Vagina (tissue), 2 donors: ENCODE data around the gene HSBP1L1. TPM values are rescaled to one million over a fixed set of nuclear protein-coding genes. Genes with fewer than 3 reads are reported as not detected.

Experiments
- DNase-seq, 2 donors: peaks; one replicate each; pipeline ENCODE4 v3.0.0-alpha.2; 2017; ENCODE audit errors: extremely low spot score in 2 of 2
- H3K27ac ChIP-seq: fragments of 200-600 bp; sonication (generic); one replicate; pipeline ENCODE4 v1.5.1; 2019
- H3K27me3 ChIP-seq: fragments of 200-600 bp; sonication (generic); one replicate; pipeline ENCODE4 v1.5.1; 2019
- H3K36me3 ChIP-seq, 2 donors: fragments of 200-600 bp; sonication (generic); one replicate each; pipeline ENCODE4 v1.5.1; 2017 to 2019
- H3K4me1 ChIP-seq: fragments of 200-600 bp; sonication (generic); one replicate; pipeline ENCODE4 v1.5.1; 2019
- H3K4me3 ChIP-seq, 2 donors: fragments of 200-600 bp; sonication (generic); 1 replicate in 1 of 2; 2 replicates in 1 of 2; pipeline ENCODE4 v1.5.1; 2016 to 2019
- H3K9me3 ChIP-seq: fragments of 200-600 bp; sonication (generic); one replicate; pipeline ENCODE4 v1.5.1; 2019
- CTCF ChIP-seq, 3 experiments: fragments of 450-650 bp in 2 of 3; fragments of 200-600 bp in 1 of 3; sonication (generic) in 1 of 3; IDR thresholded peaks; one replicate each; pipeline ENCODE4 v1.5.1; 2017 to 2019; ENCODE audit warnings: antibody characterized with exemption in 3 of 3, mild to moderate bottlenecking in 2 of 3, moderate library complexity in 2 of 3
- POLR2A ChIP-seq, 2 donors: fragments of 450-650 bp; IDR thresholded peaks; one replicate each; pipeline ENCODE4 v1.6.1; 2017; ENCODE audit warnings: antibody characterized with exemption in 2 of 2, mild to moderate bottlenecking in 2 of 2, moderate library complexity in 2 of 2
- POLR2AphosphoS5 ChIP-seq, 2 donors: sonication (generic); formaldehyde crosslinking; IDR thresholded peaks; one replicate each; pipeline ENCODE4 v1.9.0; 2017; ENCODE audit warnings: antibody characterized with exemption in 2 of 2, mild to moderate bottlenecking in 2 of 2, low read depth in 1 of 2; ENCODE audit not compliant: insufficient read depth in 1 of 2
- intact Hi-C: fragments of 100-400 bp; cut with DNase I; formaldehyde crosslinking; loops from one replicate; pipeline ENCODE4 v1.15.1; 2023
- total RNA-seq: library from RNA; depleted of rRNA; stranded (reverse); fragments of >200 nt; gene quantifications from one replicate; pipeline ENCODE4 v1.2.3, GENCODE V29; 2016

The HSBP1L1 gene
- total RNA-seq, 1 donor from 2014 or later, result 32.2 TPM

GRCh38 chr18:79931475-79931874, 33.0 kb upstream of the HSBP1L1 start:
- no peak for DNase-seq
- H3K36me3 ChIP-seq, result peaks cover 0 to 49% of the 10 kb centered on the region in 2 donors
- no peaks in the 10 kb centered on the region for H3K27me3 ChIP-seq
- no peak for TF ChIP-seq POLR2AphosphoS5 (IDR thresholded peaks at IDR 0.05; ENCODE audit: insufficient read depth in 1 of 2, low read depth in 1 of 2)
- TF ChIP-seq CTCF (IDR thresholded peaks at IDR 0.05), result no peak
- TF ChIP-seq POLR2A (IDR thresholded peaks at IDR 0.05), result no peak
- H3K4me1 ChIP-seq, result no peaks in the 10 kb centered on the region
- H3K9me3 ChIP-seq, result peaks cover 32% of the 10 kb centered on the region
- intact Hi-C loops, result no loop called here
- no peak overlapping the region for H3K4me3 ChIP-seq
- H3K27ac ChIP-seq, result no peak overlapping the region

- Histone ChIP-seq H3K36me3 (peaks cover 0 to 51% of the 10 kb centered on the region in 2 donors), H3K9me3 (peaks cover 32% of the 10 kb centered on the region), H3K27me3 (no peaks in the 10 kb centered on the region), H3K27ac (no peak overlapping the region), H3K4me3 (no peak overlapping the region), H3K4me1 (no peaks in the 10 kb centered on the region)
- no peak for DNase-seq
- TF ChIP-seq POLR2A (IDR thresholded peaks at IDR 0.05) (no peak), CTCF (IDR thresholded peaks at IDR 0.05) (no peak), POLR2AphosphoS5 (IDR thresholded peaks at IDR 0.05; ENCODE audit: insufficient read depth in 1 of 2, low read depth in 1 of 2) (no peak)
- intact Hi-C loops, result no loop called here
Measured at GRCh38 chr18:79932907-79933306, 31.5 kb upstream of the HSBP1L1 start.

- Histone ChIP-seq H3K4me1 (peaks cover 5% of the 10 kb centered on the region), H3K27ac (no peak overlapping the region), H3K36me3 (peaks cover 0 to 44% of the 10 kb centered on the region in 2 donors), H3K4me3 (no peak overlapping the region), H3K27me3 (no peaks in the 10 kb centered on the region), H3K9me3 (peaks cover 31% of the 10 kb centered on the region)
- TF ChIP-seq POLR2A (IDR thresholded peaks at IDR 0.05), result no peak
- TF ChIP-seq CTCF (IDR thresholded peaks at IDR 0.05), result no peak
- no peak for TF ChIP-seq POLR2AphosphoS5 (IDR thresholded peaks at IDR 0.05; ENCODE audit: insufficient read depth in 1 of 2, low read depth in 1 of 2)
- intact Hi-C loops, result no loop called here
- DNase-seq, result no peak
Measured at GRCh38 chr18:79933765-79934164, 30.7 kb upstream of the HSBP1L1 start.

- H3K27ac ChIP-seq, result no peak overlapping the region
- H3K27me3 ChIP-seq, result no peaks in the 10 kb centered on the region
- peaks cover 24% of the 10 kb centered on the region for H3K9me3 ChIP-seq
Measured at GRCh38 chr18:79934311-79935097, 29.9 kb upstream of the HSBP1L1 start.

More at GRCh38 chr18:79934311-79935097, 29.9 kb upstream of the HSBP1L1 start:
- Histone ChIP-seq H3K4me1 (peaks cover 7% of the 10 kb centered on the region), H3K4me3 (no peak overlapping the region), H3K36me3 (peaks cover 0 to 37% of the 10 kb centered on the region in 2 donors)
- intact Hi-C loops, result no loop called here
- no peak for DNase-seq
- no peak for TF ChIP-seq POLR2A (IDR thresholded peaks at IDR 0.05)
- no peak for TF ChIP-seq POLR2AphosphoS5 (IDR thresholded peaks at IDR 0.05; ENCODE audit: insufficient read depth in 1 of 2, low read depth in 1 of 2)
- no peak for TF ChIP-seq CTCF (IDR thresholded peaks at IDR 0.05)
